Measurements from ENCODE around the gene NDUFB8.
"Not testable (repeated sequence)": the region's sequence is repeated elsewhere in the genome, so short reads cannot be mapped to it uniquely, and the experiment has no call there.

Gene NDUFB8

GRCh38 chr10:100529475-100530298, at the start of gene NDUFB8:
TSS of gene NDUFB8 (minus strand) at chr10:100529871. CDS start at chr10:100529851, 20 bp downstream.
- peaks cover 4% of the 10 kb centered on the region for H3K4me1 ChIP-seq (ENCODE audit: control insufficient read depth, insufficient read depth, low read length)
- peaks cover 15% of the 10 kb centered on the region for H3K36me3 ChIP-seq (ENCODE audit: control insufficient read depth, insufficient read depth, low read length)
- H3K9me3 ChIP-seq (ENCODE audit: control insufficient read depth, insufficient read depth, low read length): no peaks in the 10 kb centered on the region
- H3K9ac ChIP-seq (ENCODE audit: low read depth, low read length): peak within 1 kb of the TSS; percentile 67
- H3K4me3 ChIP-seq (ENCODE audit: low read depth, low read length): peak within 1 kb of the TSS; percentile 98
- no peaks in the 10 kb centered on the region for H3K27me3 ChIP-seq (ENCODE audit: control insufficient read depth, insufficient read depth, low read length)

- no peaks in the 10 kb centered on the region for H3K9me3 ChIP-seq (ENCODE audit: control insufficient read depth, insufficient read depth, low read length)
- H3K9ac ChIP-seq (ENCODE audit: low read depth, low read length): no peak overlapping the region
- no peak overlapping the region for H3K4me3 ChIP-seq (ENCODE audit: low read depth, low read length)
- peaks cover 9% of the 10 kb centered on the region for H3K27me3 ChIP-seq (ENCODE audit: control insufficient read depth, insufficient read depth, low read length)
- H3K36me3 ChIP-seq (ENCODE audit: control insufficient read depth, insufficient read depth, low read length): no peaks in the 10 kb centered on the region
- H3K4me1 ChIP-seq (ENCODE audit: control insufficient read depth, insufficient read depth, low read length): no peaks in the 10 kb centered on the region
These were observed 46.6 kb upstream of the NDUFB8 start for GRCh38 chr10:100576282-100576635.

- Histone ChIP-seq H3K9ac (ENCODE audit: low read depth, low read length) (no peak overlapping the region), H3K9me3 (ENCODE audit: control insufficient read depth, insufficient read depth, low read length) (no peaks in the 10 kb centered on the region), H3K36me3 (ENCODE audit: control insufficient read depth, insufficient read depth, low read length) (no peaks in the 10 kb centered on the region), H3K4me3 (ENCODE audit: low read depth, low read length) (no peak overlapping the region), H3K27me3 (ENCODE audit: control insufficient read depth, insufficient read depth, low read length) (peaks cover 9% of the 10 kb centered on the region), H3K4me1 (ENCODE audit: control insufficient read depth, insufficient read depth, low read length) (no peaks in the 10 kb centered on the region)
These were observed 46.1 kb upstream of the NDUFB8 start for GRCh38 chr10:100575585-100576281.

- not testable (repeated sequence) for H3K9ac ChIP-seq (ENCODE audit: low read depth, low read length); H3K4me1 ChIP-seq (ENCODE audit: control insufficient read depth, insufficient read depth, low read length); H3K9me3 ChIP-seq (ENCODE audit: control insufficient read depth, insufficient read depth, low read length); H3K36me3 ChIP-seq (ENCODE audit: control insufficient read depth, insufficient read depth, low read length); H3K27me3 ChIP-seq (ENCODE audit: control insufficient read depth, insufficient read depth, low read length); H3K4me3 ChIP-seq (ENCODE audit: low read depth, low read length)
These were observed 45.5 kb upstream of the NDUFB8 start for GRCh38 chr10:100575146-100575545.

DNA sequence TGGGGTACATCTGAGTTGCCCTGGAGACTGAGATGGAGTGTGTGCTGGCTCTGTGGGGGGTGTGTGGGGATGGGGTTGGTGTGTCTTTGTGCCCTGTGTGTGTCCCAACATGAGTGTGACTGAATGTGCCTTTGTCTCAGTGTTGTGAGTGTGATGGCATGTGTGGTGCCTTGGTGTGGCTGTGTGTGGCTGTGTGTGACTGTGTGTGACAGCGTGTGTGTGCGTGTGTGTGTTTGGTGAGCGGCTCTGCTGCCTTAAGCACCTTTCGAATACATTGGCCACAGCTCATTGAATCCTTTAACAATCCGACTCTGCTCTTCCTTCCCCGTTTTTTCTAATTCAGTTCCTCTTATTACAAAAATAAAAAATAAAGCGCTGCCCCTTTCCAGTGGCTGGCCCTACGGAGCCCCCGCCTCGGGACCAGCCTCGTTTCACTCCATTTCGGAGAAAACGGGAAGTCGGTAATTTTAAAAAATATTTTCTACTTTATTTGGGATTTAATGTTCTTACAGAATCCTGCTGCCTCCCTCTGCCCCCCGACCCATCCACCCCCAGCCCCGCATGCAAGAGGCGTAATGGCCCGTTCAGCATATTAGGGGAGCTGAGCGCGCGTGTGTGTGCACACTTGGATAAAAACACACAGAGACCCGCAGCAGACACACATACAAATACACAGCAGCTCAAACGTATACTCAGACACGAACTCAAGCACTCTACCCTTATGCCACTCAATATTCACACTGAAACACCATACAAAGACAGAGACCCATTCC, 41.6 kb upstream of the NDUFB8 start:
- Histone ChIP-seq H3K27me3 (ENCODE audit: control insufficient read depth, insufficient read depth, low read length) (peaks cover 36% of the 10 kb centered on the region), H3K9me3 (ENCODE audit: control insufficient read depth, insufficient read depth, low read length) (no peaks in the 10 kb centered on the region), H3K36me3 (ENCODE audit: control insufficient read depth, insufficient read depth, low read length) (no peaks in the 10 kb centered on the region), H3K4me3 (ENCODE audit: low read depth, low read length) (no peak overlapping the region), H3K9ac (ENCODE audit: low read depth, low read length) (no peak overlapping the region), H3K4me1 (ENCODE audit: control insufficient read depth, insufficient read depth, low read length) (no peaks in the 10 kb centered on the region)

DNA sequence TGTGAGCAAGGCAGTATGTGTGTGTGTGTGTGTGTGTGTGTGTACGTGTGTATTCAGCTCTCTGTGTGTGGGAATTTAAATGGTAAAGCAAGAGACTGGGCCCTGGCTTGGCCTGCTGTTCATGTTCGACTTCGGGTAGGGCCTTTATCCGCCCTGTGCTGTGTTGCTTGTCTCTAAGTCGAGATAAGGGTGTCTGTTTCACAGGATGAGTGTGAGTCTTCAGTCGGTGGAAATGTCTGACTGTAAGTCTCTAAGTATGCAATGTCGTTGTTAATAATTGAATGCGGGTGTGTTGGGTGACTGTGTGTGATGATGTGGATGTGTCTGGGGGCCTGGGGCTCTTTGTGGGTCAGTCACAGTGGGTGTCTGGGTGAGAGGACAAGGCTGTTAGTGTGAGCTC, 40.8 kb upstream of the NDUFB8 start:
- H3K4me3 ChIP-seq (ENCODE audit: low read depth, low read length): peak overlapping the region; percentile 72

DNA sequence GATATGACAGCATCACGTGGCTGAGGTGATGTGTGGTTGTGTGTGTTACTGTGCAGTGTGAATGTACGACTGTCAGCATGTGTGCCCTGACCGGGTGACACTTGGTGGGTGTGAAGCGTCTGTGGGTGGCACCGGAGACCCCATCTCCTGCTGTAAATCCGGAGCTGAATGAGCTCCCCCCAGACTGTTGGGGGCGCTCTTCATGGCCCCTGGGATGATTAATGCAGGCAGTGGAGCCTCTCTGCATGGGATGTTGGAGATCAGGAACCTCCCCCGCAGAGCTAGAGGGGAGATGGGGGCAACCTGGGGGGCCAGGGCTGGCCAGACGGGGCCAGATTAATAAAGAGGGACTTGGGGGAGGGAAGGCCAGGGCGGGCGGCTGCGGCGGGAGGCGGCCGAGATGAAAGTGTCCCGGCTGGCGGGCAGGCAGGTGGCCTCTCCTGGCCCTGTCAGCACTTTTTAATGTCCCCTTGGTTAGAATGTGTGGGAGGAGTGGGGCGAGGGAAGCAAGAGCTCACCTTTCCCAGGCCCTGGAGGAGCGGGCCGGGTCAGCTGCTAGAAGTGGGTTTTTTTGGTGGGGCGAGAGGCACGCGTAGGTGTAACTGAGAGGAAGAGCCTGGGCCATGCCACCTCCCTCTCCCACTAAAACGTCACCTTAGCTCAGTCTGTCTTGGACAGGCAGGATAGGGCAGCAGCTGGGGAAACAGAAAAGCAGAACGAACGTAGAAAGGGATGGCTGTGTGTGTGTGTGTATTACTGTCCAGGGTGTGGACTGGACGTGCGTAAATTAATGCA, 40.2 kb upstream of the NDUFB8 start:
- H3K9ac ChIP-seq (ENCODE audit: low read depth, low read length): peak overlapping the region; percentile 76
- H3K4me1 ChIP-seq (ENCODE audit: control insufficient read depth, insufficient read depth, low read length): no peaks in the 10 kb centered on the region
- peaks cover 45% of the 10 kb centered on the region for H3K27me3 ChIP-seq (ENCODE audit: control insufficient read depth, insufficient read depth, low read length)
- H3K36me3 ChIP-seq (ENCODE audit: control insufficient read depth, insufficient read depth, low read length): no peaks in the 10 kb centered on the region
- H3K4me3 ChIP-seq (ENCODE audit: low read depth, low read length): peak overlapping the region; percentile 72
- H3K9me3 ChIP-seq (ENCODE audit: control insufficient read depth, insufficient read depth, low read length): no peaks in the 10 kb centered on the region

More for the DNA sequence above, 40.8 kb upstream of the NDUFB8 start:
- peak overlapping the region; percentile 76 for H3K9ac ChIP-seq (ENCODE audit: low read depth, low read length)
- peaks cover 42% of the 10 kb centered on the region for H3K27me3 ChIP-seq (ENCODE audit: control insufficient read depth, insufficient read depth, low read length)
- H3K4me1 ChIP-seq (ENCODE audit: control insufficient read depth, insufficient read depth, low read length): no peaks in the 10 kb centered on the region
- H3K9me3 ChIP-seq (ENCODE audit: control insufficient read depth, insufficient read depth, low read length): no peaks in the 10 kb centered on the region
- no peaks in the 10 kb centered on the region for H3K36me3 ChIP-seq (ENCODE audit: control insufficient read depth, insufficient read depth, low read length)

DNA sequence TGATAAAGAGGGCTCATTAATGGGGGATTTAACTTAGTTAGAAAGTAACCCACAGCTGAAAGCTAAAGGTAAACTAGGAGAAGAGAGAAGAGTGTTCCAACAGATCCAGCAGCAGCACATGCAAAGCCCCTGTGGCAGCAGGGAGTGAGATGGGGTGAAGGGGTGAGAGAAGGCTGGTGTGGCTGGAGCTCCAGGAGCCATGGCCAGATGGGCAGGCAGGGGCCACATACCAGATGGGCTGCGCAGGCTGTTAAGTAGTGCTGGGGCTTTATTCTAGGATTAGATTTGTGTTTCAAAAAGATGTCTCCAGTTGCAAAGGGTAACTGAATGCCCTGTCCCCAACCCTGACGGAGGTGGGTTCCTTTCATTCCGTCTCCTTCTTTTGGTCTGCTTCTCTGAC, 39.2 kb upstream of the NDUFB8 start:
- H3K9me3 ChIP-seq (ENCODE audit: control insufficient read depth, insufficient read depth, low read length): no peaks in the 10 kb centered on the region
- H3K4me1 ChIP-seq (ENCODE audit: control insufficient read depth, insufficient read depth, low read length): no peaks in the 10 kb centered on the region
- H3K36me3 ChIP-seq (ENCODE audit: control insufficient read depth, insufficient read depth, low read length): no peaks in the 10 kb centered on the region
- no peak overlapping the region for H3K9ac ChIP-seq (ENCODE audit: low read depth, low read length)
- H3K4me3 ChIP-seq (ENCODE audit: low read depth, low read length): no peak overlapping the region
- peaks cover 51% of the 10 kb centered on the region for H3K27me3 ChIP-seq (ENCODE audit: control insufficient read depth, insufficient read depth, low read length)

- Histone ChIP-seq H3K9me3 (ENCODE audit: control insufficient read depth, insufficient read depth, low read length) (no peaks in the 10 kb centered on the region), H3K4me3 (ENCODE audit: low read depth, low read length) (no peak overlapping the region), H3K4me1 (ENCODE audit: control insufficient read depth, insufficient read depth, low read length) (no peaks in the 10 kb centered on the region), H3K27me3 (ENCODE audit: control insufficient read depth, insufficient read depth, low read length) (peaks cover 56% of the 10 kb centered on the region), H3K36me3 (ENCODE audit: control insufficient read depth, insufficient read depth, low read length) (no peaks in the 10 kb centered on the region), H3K9ac (ENCODE audit: low read depth, low read length) (no peak overlapping the region)
These were observed 38.2 kb upstream of the NDUFB8 start for GRCh38 chr10:100567826-100568225.

DNA sequence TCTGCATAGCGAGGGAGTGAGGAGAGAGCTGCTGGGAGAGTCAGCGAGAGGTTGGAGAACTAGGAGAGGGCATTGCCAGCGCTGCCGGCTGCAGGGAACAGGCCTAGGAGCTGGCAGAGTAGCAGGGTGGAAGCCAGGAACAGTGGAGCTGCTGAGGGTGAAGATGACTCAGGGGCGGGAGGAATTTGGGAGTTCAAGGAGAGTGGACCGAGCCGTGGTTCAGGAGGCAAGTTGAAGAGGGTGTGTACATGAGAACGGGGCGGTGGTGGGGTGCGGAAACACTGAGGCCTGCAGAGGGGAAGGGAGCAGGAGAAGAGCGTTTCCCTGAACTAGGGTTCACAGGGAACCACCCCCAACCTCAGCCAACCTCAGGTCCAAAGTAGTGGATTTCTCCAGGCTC, 37.6 kb upstream of the NDUFB8 start:
- Histone ChIP-seq H3K9ac (ENCODE audit: low read depth, low read length) (no peak overlapping the region), H3K36me3 (ENCODE audit: control insufficient read depth, insufficient read depth, low read length) (no peaks in the 10 kb centered on the region), H3K27me3 (ENCODE audit: control insufficient read depth, insufficient read depth, low read length) (peaks cover 58% of the 10 kb centered on the region), H3K9me3 (ENCODE audit: control insufficient read depth, insufficient read depth, low read length) (no peaks in the 10 kb centered on the region), H3K4me1 (ENCODE audit: control insufficient read depth, insufficient read depth, low read length) (no peaks in the 10 kb centered on the region), H3K4me3 (ENCODE audit: low read depth, low read length) (no peak overlapping the region)

DNA sequence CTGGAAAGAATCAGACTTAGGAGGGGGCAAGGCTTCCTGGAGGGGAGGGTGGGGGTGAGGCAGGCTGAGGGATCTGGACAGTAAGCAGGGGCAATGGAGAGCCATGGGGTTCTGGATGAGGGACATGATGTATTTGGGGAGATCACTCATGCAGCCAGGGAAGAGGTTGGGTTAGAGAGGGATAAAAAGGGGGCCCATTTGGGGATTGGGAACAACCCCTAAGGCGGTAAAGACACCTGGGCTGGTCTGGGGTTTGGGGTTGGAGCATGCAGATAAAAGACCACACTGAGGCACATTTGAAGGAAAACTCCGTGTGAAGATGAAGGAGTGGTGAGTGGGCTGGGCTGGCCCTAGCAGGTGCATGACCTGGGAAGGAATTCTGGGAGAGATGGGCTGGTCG, 36.9 kb upstream of the NDUFB8 start:
- Histone ChIP-seq H3K9ac (ENCODE audit: low read depth, low read length) (no peak overlapping the region), H3K4me1 (ENCODE audit: control insufficient read depth, insufficient read depth, low read length) (no peaks in the 10 kb centered on the region), H3K36me3 (ENCODE audit: control insufficient read depth, insufficient read depth, low read length) (no peaks in the 10 kb centered on the region), H3K9me3 (ENCODE audit: control insufficient read depth, insufficient read depth, low read length) (no peaks in the 10 kb centered on the region), H3K27me3 (ENCODE audit: control insufficient read depth, insufficient read depth, low read length) (peaks cover 60% of the 10 kb centered on the region), H3K4me3 (ENCODE audit: low read depth, low read length) (no peak overlapping the region)
